ENCODE results near the gene CIPC.

The CIPC gene

DNA sequence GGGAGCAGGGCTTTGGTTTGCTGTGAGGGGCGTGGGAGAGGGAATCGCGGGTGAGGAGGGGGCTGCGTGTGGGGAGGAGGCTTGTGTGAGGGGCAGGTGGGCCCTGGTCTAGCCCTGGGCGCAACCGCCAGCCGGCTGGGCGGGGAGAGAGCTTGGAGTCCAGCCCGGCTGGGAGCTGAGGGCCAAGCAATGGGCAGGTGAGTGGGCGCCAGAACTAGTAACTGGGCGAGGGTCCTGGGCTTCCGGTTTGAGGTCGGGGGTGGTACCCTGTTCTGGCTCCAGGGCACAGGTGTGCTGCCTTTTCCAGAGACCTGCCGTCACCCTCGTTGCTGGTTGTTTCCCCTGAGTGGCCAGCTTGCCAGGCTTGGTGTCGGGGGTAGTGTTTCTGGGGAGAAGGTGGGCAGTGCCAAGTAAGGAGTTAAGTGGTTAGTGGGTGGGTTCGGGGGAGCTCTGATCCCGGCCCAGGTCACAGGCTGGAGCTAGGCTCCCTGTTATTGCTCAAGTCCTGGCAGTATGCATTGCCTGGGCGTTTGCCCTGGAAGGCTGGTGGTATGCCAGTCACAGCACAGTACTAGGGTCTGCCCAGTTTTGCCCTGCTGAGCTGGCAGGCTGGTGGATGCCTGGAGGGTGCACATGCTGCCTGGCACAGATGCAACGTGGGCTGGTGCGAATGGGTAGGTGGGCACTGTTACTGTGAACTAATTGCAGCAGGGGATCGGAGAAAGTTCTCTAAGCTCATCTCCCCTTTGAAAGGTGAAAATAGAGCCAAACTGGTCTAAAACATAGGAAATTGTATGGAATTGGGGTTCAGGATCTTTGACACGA lies 683 bp downstream of the CIPC start:
- in situ Hi-C loops (cut with MboI; ENCODE audit: low sequenced_read_pairs) = no loop called here

DNA sequence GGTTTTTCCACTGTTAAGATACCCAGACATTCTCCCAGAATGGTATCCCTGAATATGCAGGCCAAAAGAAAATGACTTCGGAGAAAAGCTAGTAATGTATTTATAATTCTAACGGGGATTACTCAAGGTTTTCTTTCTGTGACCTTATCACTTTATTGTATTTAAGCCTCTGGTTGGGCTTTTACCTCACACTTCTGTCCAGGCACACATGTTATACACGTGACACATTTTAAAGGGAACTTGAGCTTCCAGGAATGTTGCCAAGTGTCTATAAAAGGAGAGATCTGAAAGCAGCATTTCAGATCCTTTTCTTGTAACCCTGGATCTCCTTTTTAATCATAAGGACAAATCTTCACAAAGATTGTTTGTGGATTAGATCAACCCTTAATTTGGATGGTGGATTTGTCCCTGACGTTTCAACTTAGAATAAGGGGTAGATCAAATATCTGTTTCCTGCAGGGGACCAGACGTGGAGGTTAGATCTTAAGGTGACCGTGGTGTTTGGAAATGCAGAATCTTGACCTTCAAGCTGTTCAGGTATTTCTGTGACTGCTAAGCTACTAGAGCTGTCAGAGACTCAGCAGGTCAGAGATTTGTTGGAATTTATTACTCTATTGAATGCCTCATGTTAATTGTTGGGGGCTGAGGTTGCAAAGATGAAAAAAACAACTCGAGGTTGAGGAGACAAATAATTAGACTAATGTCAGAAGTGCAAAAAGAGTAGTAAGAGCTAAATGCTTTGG lies 1.5 kb downstream of the CIPC start:
- in situ Hi-C loops (cut with MboI; ENCODE audit: low sequenced_read_pairs) = no loop called here

- in situ Hi-C loops (cut with MboI; ENCODE audit: low sequenced_read_pairs) = no loop called here
These were observed 2.9 kb downstream of the CIPC start for GRCh38 chr14:77100961-77101360.

DNA sequence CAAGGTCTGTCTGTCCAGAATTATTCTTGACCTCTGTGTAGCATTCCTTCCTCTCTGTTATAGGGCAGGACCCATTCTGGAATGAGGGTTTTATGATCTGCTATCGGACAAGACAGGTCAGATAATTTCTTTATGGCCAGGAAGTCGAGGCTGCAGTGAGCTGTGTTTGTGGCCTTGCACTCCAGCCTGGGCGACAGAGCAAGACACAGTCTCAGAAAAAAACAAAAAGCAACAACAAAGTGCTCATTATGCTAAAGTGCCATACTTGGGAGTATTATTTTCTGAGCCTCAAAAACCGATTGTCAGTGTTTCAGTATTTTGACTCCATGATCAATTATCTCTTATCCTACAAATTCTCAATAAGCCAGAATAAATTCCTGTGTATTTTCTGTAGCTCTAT lies 4.1 kb downstream of the CIPC start:
- in situ Hi-C loops (cut with MboI; ENCODE audit: low sequenced_read_pairs) = no loop called here

DNA sequence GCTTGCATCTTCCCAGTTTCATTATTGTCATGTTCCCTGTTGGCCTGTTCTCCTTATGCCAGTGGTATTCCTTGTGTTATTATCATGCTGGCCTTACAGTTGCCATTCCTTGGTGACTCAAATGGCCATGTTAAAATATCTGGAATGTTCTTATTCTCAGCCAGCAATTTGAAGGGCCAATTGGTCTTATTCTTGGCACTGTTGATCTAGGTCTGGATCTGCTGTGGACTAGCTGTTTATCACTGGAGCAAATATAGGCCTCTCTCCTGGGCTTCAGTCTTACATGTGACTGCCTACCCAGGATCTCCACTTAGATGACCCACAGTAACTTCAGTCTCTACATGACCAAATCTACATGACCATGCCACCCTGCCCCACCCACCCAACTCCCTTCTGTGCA lies 5.4 kb downstream of the CIPC start:
- in situ Hi-C loops (cut with MboI; ENCODE audit: low sequenced_read_pairs) = no loop called here

DNA sequence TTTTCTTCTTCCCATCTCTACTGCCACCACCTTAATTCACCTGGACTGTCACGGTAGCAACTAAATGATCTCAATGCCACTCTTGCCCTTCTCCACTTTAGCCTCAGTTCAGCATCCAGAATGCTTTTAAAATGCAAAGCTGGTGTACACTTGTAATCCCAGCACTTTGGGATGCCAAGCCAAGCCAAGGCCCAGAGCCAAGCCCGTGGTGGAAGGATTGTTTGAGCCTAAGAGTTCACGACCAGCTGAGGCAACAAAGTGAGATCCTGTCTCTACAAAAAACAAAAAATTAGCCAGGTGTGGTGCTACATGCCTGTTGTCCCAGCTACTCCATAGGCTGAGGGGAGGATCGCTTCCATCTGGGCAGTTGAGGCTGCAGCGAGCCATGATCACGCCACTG lies 5.9 kb downstream of the CIPC start:
- in situ Hi-C loops (cut with MboI; ENCODE audit: low sequenced_read_pairs) = no loop called here

- in situ Hi-C loops (cut with MboI; ENCODE audit: low sequenced_read_pairs) = no loop called here
These were observed 6.3 kb downstream of the CIPC start for GRCh38 chr14:77104393-77104792.

DNA sequence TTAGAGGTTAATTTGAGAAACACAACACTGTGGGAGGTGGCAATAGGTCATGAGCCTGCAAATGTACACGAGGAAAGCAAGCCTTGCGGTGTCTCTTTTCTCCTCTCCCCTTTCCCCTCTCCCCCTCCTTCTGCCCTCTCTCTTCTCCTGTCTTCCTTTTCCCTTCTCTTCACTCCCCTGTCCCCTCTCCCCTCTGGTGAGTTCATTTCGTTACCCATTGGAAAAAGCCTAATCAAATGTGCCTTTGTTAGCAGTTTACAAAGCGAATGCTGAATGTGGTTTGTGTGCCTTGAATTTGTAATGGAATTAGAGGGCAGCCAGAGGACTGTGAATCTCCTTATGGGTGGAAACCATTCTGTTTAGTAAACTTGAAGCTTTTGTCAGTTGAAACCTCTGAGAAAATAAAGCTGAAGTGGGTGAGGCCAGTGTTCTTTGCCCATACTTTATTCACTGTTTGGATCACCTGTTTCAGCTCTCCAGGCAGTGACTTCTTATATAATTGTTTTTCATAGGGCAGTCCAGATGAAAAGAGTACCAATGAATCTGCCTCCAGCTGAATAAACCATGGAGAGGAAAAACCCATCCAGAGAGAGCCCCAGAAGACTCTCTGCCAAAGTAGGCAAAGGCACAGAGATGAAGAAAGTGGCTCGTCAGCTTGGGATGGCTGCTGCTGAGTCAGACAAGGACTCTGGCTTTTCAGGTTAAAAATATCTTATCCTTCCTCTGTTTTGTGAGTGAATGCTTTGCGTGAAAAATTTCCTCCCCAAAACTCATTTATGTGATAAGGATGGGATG lies 7.3 kb downstream of the CIPC start:
- in situ Hi-C loops (cut with MboI; ENCODE audit: low sequenced_read_pairs) = no loop called here

- in situ Hi-C loops (cut with MboI; ENCODE audit: low sequenced_read_pairs) = no loop called here
These were observed 8.6 kb downstream of the CIPC start for GRCh38 chr14:77106666-77107065.

DNA sequence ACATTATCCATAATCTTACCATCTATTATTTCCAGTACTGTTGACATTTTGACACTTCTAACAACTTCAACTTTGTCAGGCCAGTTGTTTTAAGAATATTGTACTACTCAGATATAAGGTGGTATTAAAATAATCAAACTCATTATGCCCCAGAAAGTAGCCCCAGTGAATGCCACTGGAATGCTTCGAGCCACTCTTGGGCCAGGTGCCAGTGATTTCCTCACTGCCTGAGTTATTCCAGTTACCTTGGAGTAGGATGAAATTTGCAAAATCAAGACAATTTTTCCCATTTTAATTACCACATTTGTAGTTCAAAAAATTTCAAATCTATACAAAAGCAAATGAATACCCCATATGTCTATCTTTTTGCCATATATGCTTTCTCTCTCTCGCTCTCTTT lies 9.2 kb downstream of the CIPC start:
- in situ Hi-C loops (cut with MboI; ENCODE audit: low sequenced_read_pairs) = no loop called here

DNA sequence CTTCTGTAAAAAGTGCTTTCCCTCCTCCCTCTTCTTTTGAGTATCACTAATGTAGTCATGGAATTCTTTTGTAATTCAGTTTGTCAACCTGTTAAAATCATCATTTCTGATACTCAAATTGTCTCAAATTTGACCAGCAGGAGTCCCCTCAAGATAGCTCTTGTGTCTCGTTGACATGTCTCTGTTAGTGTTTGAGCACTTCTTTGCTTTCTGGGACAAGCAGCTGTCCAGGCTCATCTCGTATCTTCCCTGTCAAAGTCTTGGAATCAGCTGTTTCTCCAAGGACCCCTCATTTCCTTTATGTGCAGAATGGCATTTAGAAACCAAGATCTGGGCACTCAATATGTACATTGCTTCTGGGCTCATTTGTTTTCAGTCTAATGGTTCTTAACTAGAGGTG lies 10.7 kb downstream of the CIPC start:
- in situ Hi-C loops (cut with MboI; ENCODE audit: low sequenced_read_pairs) = no loop called here

GRCh38 chr14:77109656-77110055 lies 11.6 kb downstream of the CIPC start:
- in situ Hi-C loops (cut with MboI; ENCODE audit: low sequenced_read_pairs) = no loop called here

- in situ Hi-C loops (cut with MboI; ENCODE audit: low sequenced_read_pairs) = no loop called here
These were observed 12.2 kb downstream of the CIPC start for GRCh38 chr14:77110286-77110685.

DNA sequence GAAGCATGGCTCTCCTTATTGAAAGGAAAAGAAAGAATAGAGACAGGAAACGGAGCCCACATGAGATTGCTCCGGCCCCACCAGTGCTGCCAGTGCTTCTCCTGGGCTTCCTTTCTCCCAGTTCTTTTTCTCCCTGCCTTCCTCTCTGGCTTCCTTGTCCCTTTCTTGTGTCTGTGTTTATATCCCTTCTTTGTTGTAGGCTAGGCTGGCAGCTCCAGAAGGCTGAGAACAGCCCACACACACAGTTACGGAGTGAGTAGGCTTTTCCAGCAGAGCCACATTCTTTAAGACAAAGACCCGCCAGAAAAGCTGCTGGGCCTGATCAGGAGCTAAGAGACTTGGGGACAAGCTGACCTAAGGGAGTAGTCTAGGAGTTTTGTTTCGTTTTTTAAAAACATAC lies 13.0 kb downstream of the CIPC start:
- in situ Hi-C loops (cut with MboI; ENCODE audit: low sequenced_read_pairs) = no loop called here

- in situ Hi-C loops (cut with MboI; ENCODE audit: low sequenced_read_pairs) = no loop called here
These were observed 15.6 kb downstream of the CIPC start for GRCh38 chr14:77113644-77114043.

GRCh38 chr14:77114609-77115008 lies 16.6 kb downstream of the CIPC start:
- in situ Hi-C loops (cut with MboI; ENCODE audit: low sequenced_read_pairs) = no loop called here

GRCh38 chr14:77116172-77116817 lies 18.2 kb downstream of the CIPC start:
- in situ Hi-C loops (cut with MboI; ENCODE audit: low sequenced_read_pairs) = no loop called here

GRCh38 chr14:77119851-77120250 lies 21.8 kb downstream of the CIPC start:
- in situ Hi-C loops (cut with MboI; ENCODE audit: low sequenced_read_pairs) = no loop called here

GRCh38 chr14:77120771-77121743 lies 23.0 kb downstream of the CIPC start:
- in situ Hi-C loops (cut with MboI; ENCODE audit: low sequenced_read_pairs) = no loop called here

GRCh38 chr14:77122526-77123125 lies 24.6 kb downstream of the CIPC start:
- in situ Hi-C loops (cut with MboI; ENCODE audit: low sequenced_read_pairs) = no loop called here

All from hTERT RPE-1 (cell line).